HEK293T (cell line): ENCODE data around the gene SPEM3.

Experiments
- ARNT ChIP-seq: fragments of 450-650 bp; IDR thresholded peaks from 2 replicates; pipeline ENCODE4 v1.6.1; 2017; ENCODE audit warnings: mild to moderate bottlenecking
- BHLHE40 ChIP-seq: fragments of 450-650 bp; IDR thresholded peaks from 2 replicates; pipeline ENCODE4 v1.6.1; 2016; ENCODE audit warnings: mild to moderate bottlenecking, moderate library complexity, borderline replicate concordance
- CTBP1 ChIP-seq: fragments of 450-650 bp; IDR thresholded peaks from 2 replicates; pipeline ENCODE4 v1.6.1; 2016; ENCODE audit warnings: borderline replicate concordance
- ELF4 ChIP-seq: fragments of 450-650 bp; IDR thresholded peaks from 2 replicates; pipeline ENCODE4 v1.6.1; 2017; ENCODE audit warnings: antibody characterized with exemption
- FOXA1 ChIP-seq: fragments of 450-650 bp; IDR thresholded peaks from 2 replicates; pipeline ENCODE4 v1.6.1; 2016; ENCODE audit warnings: mild to moderate bottlenecking
- FOXM1 ChIP-seq: fragments of 450-650 bp; IDR thresholded peaks from 2 replicates; pipeline ENCODE4 v1.6.1; 2017; ENCODE audit warnings: mild to moderate bottlenecking, borderline replicate concordance
- LEF1 ChIP-seq: fragments of 450-650 bp; IDR thresholded peaks from 2 replicates; pipeline ENCODE4 v1.6.1; 2017; ENCODE audit warnings: mild to moderate bottlenecking, borderline replicate concordance
- NFRKB ChIP-seq: fragments of 450-650 bp; IDR thresholded peaks from 2 replicates; pipeline ENCODE4 v1.6.1; 2016; ENCODE audit warnings: mild to moderate bottlenecking, moderate library complexity
- SP1 ChIP-seq: fragments of 450-650 bp; IDR thresholded peaks from 2 replicates; pipeline ENCODE4 v1.6.1; 2017
- SUZ12 ChIP-seq: fragments of 450-650 bp; IDR thresholded peaks from 2 replicates; pipeline ENCODE4 v1.6.1; 2016; ENCODE audit warnings: mild to moderate bottlenecking
- TARDBP ChIP-seq: fragments of 450-650 bp; IDR thresholded peaks from 2 replicates; pipeline ENCODE4 v1.6.1; 2016
- TF ChIP-seq, protein P1 (sequence below): fragments of 450-650 bp; IDR thresholded peaks from 2 replicates; pipeline ENCODE4 v1.6.1; 2016

- no peak for TF ChIP-seq SUZ12
- TF ChIP-seq SP1: no peak
- TF ChIP-seq FOXA1: no peak
- no peak for TF ChIP-seq ELF4
- no peak for TF ChIP-seq LEF1
- no peak for TF ChIP-seq FOXM1
- no peak for TF ChIP-seq BHLHE40
- no peak for TF ChIP-seq NFRKB
- no peak for TF ChIP-seq TARDBP
- TF ChIP-seq CTBP1: no peak
- TF ChIP-seq, protein P1, sequence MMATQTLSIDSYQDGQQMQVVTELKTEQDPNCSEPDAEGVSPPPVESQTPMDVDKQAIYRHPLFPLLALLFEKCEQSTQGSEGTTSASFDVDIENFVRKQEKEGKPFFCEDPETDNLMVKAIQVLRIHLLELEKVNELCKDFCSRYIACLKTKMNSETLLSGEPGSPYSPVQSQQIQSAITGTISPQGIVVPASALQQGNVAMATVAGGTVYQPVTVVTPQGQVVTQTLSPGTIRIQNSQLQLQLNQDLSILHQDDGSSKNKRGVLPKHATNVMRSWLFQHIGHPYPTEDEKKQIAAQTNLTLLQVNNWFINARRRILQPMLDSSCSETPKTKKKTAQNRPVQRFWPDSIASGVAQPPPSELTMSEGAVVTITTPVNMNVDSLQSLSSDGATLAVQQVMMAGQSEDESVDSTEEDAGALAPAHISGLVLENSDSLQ: no peak
- no peak for TF ChIP-seq ARNT
Observed at GRCh38 chr17:7438656-7439460, 10.2 kb downstream of the SPEM3 start.
